Neuron (in vitro differentiated cells): ENCODE data around the gene PRAC2.
A peak's percentile ranks its signal among the peaks of the same experiment; 100 is the strongest.
"Not testable (repeated sequence)": the region's sequence is repeated elsewhere in the genome, so short reads cannot be mapped to it uniquely, and the experiment has no call there.

Source experiments
- H2AFZ ChIP-seq: one replicate; pipeline ENCODE4 v1.6.1; 2013; ENCODE audit warnings: low read depth, mild to moderate bottlenecking, inconsistent platforms, low read length, moderate library complexity
- H3K27me3 ChIP-seq: one replicate; pipeline ENCODE4 v1.6.1; 2013; ENCODE audit warnings: low read length; ENCODE audit not compliant: insufficient read depth
- H3K36me3 ChIP-seq: one replicate; pipeline ENCODE4 v1.6.1; 2013; ENCODE audit warnings: low read length; ENCODE audit not compliant: insufficient read depth
- H3K4me1 ChIP-seq: one replicate; pipeline ENCODE4 v1.6.1; 2013; ENCODE audit warnings: low read length; ENCODE audit not compliant: insufficient read depth
- H3K4me3 ChIP-seq: 2 replicates; pipeline ENCODE4 v1.5.1; 2013; ENCODE audit warnings: mild to moderate bottlenecking, low read length, moderate library complexity
- H3K9me3 ChIP-seq: one replicate; pipeline ENCODE4 v1.6.1; 2013; ENCODE audit warnings: low read length

The PRAC2 gene

GRCh38 chr17:48715496-48716399, 7.2 kb upstream of the PRAC2 start:
- peaks cover 61% of the 10 kb centered on the region for H3K27me3 ChIP-seq
- peaks cover 5% of the 10 kb centered on the region for H3K4me1 ChIP-seq
- no peak overlapping the region for H2AFZ ChIP-seq
- H3K36me3 ChIP-seq: no peaks in the 10 kb centered on the region
- no peaks in the 10 kb centered on the region for H3K9me3 ChIP-seq
- H3K4me3 ChIP-seq: no peak overlapping the region

- peaks cover 65% of the 10 kb centered on the region for H3K27me3 ChIP-seq
These were observed 6.4 kb upstream of the PRAC2 start for GRCh38 chr17:48716549-48716948.

GRCh38 chr17:48717367-48718226, 5.4 kb upstream of the PRAC2 start:
- peaks cover 5% of the 10 kb centered on the region for H3K4me1 ChIP-seq
- no peaks in the 10 kb centered on the region for H3K36me3 ChIP-seq
- no peak overlapping the region for H3K4me3 ChIP-seq
- peaks cover 2% of the 10 kb centered on the region for H3K9me3 ChIP-seq
- H3K27me3 ChIP-seq: peaks cover 72% of the 10 kb centered on the region
- H2AFZ ChIP-seq: no peak overlapping the region

More at GRCh38 chr17:48716549-48716948, 6.4 kb upstream of the PRAC2 start:
- H3K9me3 ChIP-seq, H2AFZ ChIP-seq, H3K36me3 ChIP-seq, H3K4me3 ChIP-seq, H3K4me1 ChIP-seq: not testable (repeated sequence)

- peaks cover 5% of the 10 kb centered on the region for H3K4me1 ChIP-seq
- H3K36me3 ChIP-seq: no peaks in the 10 kb centered on the region
- peaks cover 2% of the 10 kb centered on the region for H3K9me3 ChIP-seq
- no peak overlapping the region for H3K4me3 ChIP-seq
- no peak overlapping the region for H2AFZ ChIP-seq
- H3K27me3 ChIP-seq: peaks cover 79% of the 10 kb centered on the region
These were observed 4.7 kb upstream of the PRAC2 start for GRCh38 chr17:48718227-48718760.

GRCh38 chr17:48718761-48719641, 4.0 kb upstream of the PRAC2 start:
- Histone ChIP-seq H3K4me3 (no peak overlapping the region), H3K27me3 (peaks cover 86% of the 10 kb centered on the region), H2AFZ (peak overlapping the region; percentile 76), H3K4me1 (peaks cover 5% of the 10 kb centered on the region), H3K9me3 (peaks cover 2% of the 10 kb centered on the region), H3K36me3 (no peaks in the 10 kb centered on the region)

GRCh38 chr17:48719642-48720265, 3.2 kb upstream of the PRAC2 start:
- no peak overlapping the region for H3K4me3 ChIP-seq
- peak overlapping the region; percentile 76 for H2AFZ ChIP-seq
- H3K27me3 ChIP-seq: peaks cover 94% of the 10 kb centered on the region
- H3K36me3 ChIP-seq: no peaks in the 10 kb centered on the region
- peaks cover 2% of the 10 kb centered on the region for H3K9me3 ChIP-seq
- peaks cover 5% of the 10 kb centered on the region for H3K4me1 ChIP-seq

GRCh38 chr17:48720266-48721008, 2.5 kb upstream of the PRAC2 start:
- Histone ChIP-seq H3K4me1 (peaks cover 5% of the 10 kb centered on the region), H3K4me3 (no peak overlapping the region), H2AFZ (no peak overlapping the region), H3K36me3 (no peaks in the 10 kb centered on the region), H3K9me3 (peaks cover 2% of the 10 kb centered on the region), H3K27me3 (peaks cover 96% of the 10 kb centered on the region)

GRCh38 chr17:48721009-48721402, 2.0 kb upstream of the PRAC2 start:
- Histone ChIP-seq H3K9me3 (peaks cover 2% of the 10 kb centered on the region), H3K36me3 (no peaks in the 10 kb centered on the region), H3K4me3 (no peak overlapping the region), H3K4me1 (peaks cover 5% of the 10 kb centered on the region), H3K27me3 (peaks cover 98% of the 10 kb centered on the region), H2AFZ (no peak overlapping the region)

- peaks cover 100% of the 10 kb centered on the region for H3K27me3 ChIP-seq
- no peak within 1 kb of the TSS for H2AFZ ChIP-seq
- no peaks in the 10 kb centered on the region for H3K36me3 ChIP-seq
- peaks cover 5% of the 10 kb centered on the region for H3K4me1 ChIP-seq
- peaks cover 2% of the 10 kb centered on the region for H3K9me3 ChIP-seq
- no peak within 1 kb of the TSS for H3K4me3 ChIP-seq
These were observed 631 bp upstream of the PRAC2 start, which contains the start of gene PRAC1 for GRCh38 chr17:48722201-48722907. PRAC1 (minus strand) TSS chr17:48722518; CDS start chr17:48722392, 126 bp downstream.

GRCh38 chr17:48723423-48724250, 652 bp downstream of the PRAC2 start:
- H3K4me3 ChIP-seq: no peak overlapping the region
- no peak overlapping the region for H2AFZ ChIP-seq
- H3K9me3 ChIP-seq: peaks cover 2% of the 10 kb centered on the region
- H3K4me1 ChIP-seq: peaks cover 6% of the 10 kb centered on the region
- no peaks in the 10 kb centered on the region for H3K36me3 ChIP-seq
- H3K27me3 ChIP-seq: peaks cover 100% of the 10 kb centered on the region
